ENCODE results near the gene PLXDC2.

PLXDC2 gene

GRCh38 chr10:19967981-19968380 is 151.7 kb downstream of the PLXDC2 start:
- H3K4me1 ChIP-seq (ENCODE audit: insufficient read depth, low read length), result peaks cover 18% of the 10 kb centered on the region

GRCh38 chr10:19968745-19969144 is 152.5 kb downstream of the PLXDC2 start:
- H3K36me3 ChIP-seq (ENCODE audit: insufficient read depth, low read length), result no peaks in the 10 kb centered on the region
- H3K9me3 ChIP-seq (ENCODE audit: control insufficient read depth, insufficient read depth, low read length), result no peaks in the 10 kb centered on the region
- H3K4me1 ChIP-seq (ENCODE audit: insufficient read depth, low read length), result peaks cover 18% of the 10 kb centered on the region
- no peak overlapping the region for H3K9ac ChIP-seq (ENCODE audit: low read depth, low read length)

More at GRCh38 chr10:19967981-19968380, 151.7 kb downstream of the PLXDC2 start:
- Histone ChIP-seq H3K9ac (ENCODE audit: low read depth, low read length) (no peak overlapping the region), H3K36me3 (ENCODE audit: insufficient read depth, low read length) (no peaks in the 10 kb centered on the region), H3K9me3 (ENCODE audit: control insufficient read depth, insufficient read depth, low read length) (no peaks in the 10 kb centered on the region)

- no peak overlapping the region for H3K9ac ChIP-seq (ENCODE audit: low read depth, low read length)
- no peaks in the 10 kb centered on the region for H3K9me3 ChIP-seq (ENCODE audit: control insufficient read depth, insufficient read depth, low read length)
- no peaks in the 10 kb centered on the region for H3K36me3 ChIP-seq (ENCODE audit: insufficient read depth, low read length)
- peaks cover 10% of the 10 kb centered on the region for H3K4me1 ChIP-seq (ENCODE audit: insufficient read depth, low read length)
Observed at GRCh38 chr10:19970256-19970655, 154.0 kb downstream of the PLXDC2 start.

GRCh38 chr10:19970717-19971116 is 154.5 kb downstream of the PLXDC2 start:
- Histone ChIP-seq H3K4me1 (ENCODE audit: insufficient read depth, low read length) (peaks cover 10% of the 10 kb centered on the region), H3K9me3 (ENCODE audit: control insufficient read depth, insufficient read depth, low read length) (no peaks in the 10 kb centered on the region), H3K36me3 (ENCODE audit: insufficient read depth, low read length) (no peaks in the 10 kb centered on the region), H3K9ac (ENCODE audit: low read depth, low read length) (no peak overlapping the region)

GRCh38 chr10:19971343-19972052 is 155.3 kb downstream of the PLXDC2 start:
- Histone ChIP-seq H3K4me1 (ENCODE audit: insufficient read depth, low read length) (peaks cover 8% of the 10 kb centered on the region), H3K36me3 (ENCODE audit: insufficient read depth, low read length) (no peaks in the 10 kb centered on the region)

GRCh38 chr10:19974138-19974537 is 157.9 kb downstream of the PLXDC2 start:
- no peaks in the 10 kb centered on the region; the same call in 1 of the 2 replicates for H3K36me3 ChIP-seq (ENCODE audit: insufficient read depth, low read length)
- H3K9me3 ChIP-seq (ENCODE audit: control insufficient read depth, insufficient read depth, low read length), result no peaks in the 10 kb centered on the region
- H3K4me1 ChIP-seq (ENCODE audit: insufficient read depth, low read length), result no peaks in the 10 kb centered on the region
- H3K9ac ChIP-seq (ENCODE audit: low read depth, low read length), result no peak overlapping the region

More at GRCh38 chr10:19971343-19972052, 155.3 kb downstream of the PLXDC2 start:
- Histone ChIP-seq H3K9ac (ENCODE audit: low read depth, low read length) (no peak overlapping the region), H3K9me3 (ENCODE audit: control insufficient read depth, insufficient read depth, low read length) (no peaks in the 10 kb centered on the region)

GRCh38 chr10:19974554-19974953 is 158.3 kb downstream of the PLXDC2 start:
- no peaks in the 10 kb centered on the region for H3K4me1 ChIP-seq (ENCODE audit: insufficient read depth, low read length)
- no peak overlapping the region for H3K9ac ChIP-seq (ENCODE audit: low read depth, low read length)
- H3K36me3 ChIP-seq (ENCODE audit: insufficient read depth, low read length), result no peaks in the 10 kb centered on the region; the same call in 1 of the 2 replicates
- no peaks in the 10 kb centered on the region for H3K9me3 ChIP-seq (ENCODE audit: control insufficient read depth, insufficient read depth, low read length)

GRCh38 chr10:19977097-19977521 is 160.9 kb downstream of the PLXDC2 start:
- Histone ChIP-seq H3K4me1 (ENCODE audit: insufficient read depth, low read length) (no peaks in the 10 kb centered on the region), H3K9ac (ENCODE audit: low read depth, low read length) (no peak overlapping the region), H3K36me3 (ENCODE audit: insufficient read depth, low read length) (no peaks in the 10 kb centered on the region; the same call in 1 of the 2 replicates), H3K9me3 (ENCODE audit: control insufficient read depth, insufficient read depth, low read length) (no peaks in the 10 kb centered on the region)

- H3K36me3 ChIP-seq (ENCODE audit: insufficient read depth, low read length), result no peaks in the 10 kb centered on the region; the same call in 1 of the 2 replicates
- no peaks in the 10 kb centered on the region for H3K9me3 ChIP-seq (ENCODE audit: control insufficient read depth, insufficient read depth, low read length)
- no peaks in the 10 kb centered on the region for H3K4me1 ChIP-seq (ENCODE audit: insufficient read depth, low read length)
- H3K9ac ChIP-seq (ENCODE audit: low read depth, low read length), result no peak overlapping the region
Observed at GRCh38 chr10:19979628-19980027, 163.4 kb downstream of the PLXDC2 start.

- peaks cover 21% of the 10 kb centered on the region for H3K4me1 ChIP-seq (ENCODE audit: insufficient read depth, low read length)
- no peak overlapping the region for H3K9ac ChIP-seq (ENCODE audit: low read depth, low read length)
- H3K9me3 ChIP-seq (ENCODE audit: control insufficient read depth, insufficient read depth, low read length), result no peaks in the 10 kb centered on the region
- H3K36me3 ChIP-seq (ENCODE audit: insufficient read depth, low read length), result no peaks in the 10 kb centered on the region
Observed at GRCh38 chr10:19983880-19984565, 167.8 kb downstream of the PLXDC2 start.

GRCh38 chr10:19985745-19986144 is 169.5 kb downstream of the PLXDC2 start:
- Histone ChIP-seq H3K4me1 (ENCODE audit: insufficient read depth, low read length) (peaks cover 21% of the 10 kb centered on the region), H3K36me3 (ENCODE audit: insufficient read depth, low read length) (no peaks in the 10 kb centered on the region), H3K9ac (ENCODE audit: low read depth, low read length) (no peak overlapping the region), H3K9me3 (ENCODE audit: control insufficient read depth, insufficient read depth, low read length) (no peaks in the 10 kb centered on the region)

- Histone ChIP-seq H3K9ac (ENCODE audit: low read depth, low read length) (no peak overlapping the region), H3K36me3 (ENCODE audit: insufficient read depth, low read length) (no peaks in the 10 kb centered on the region), H3K9me3 (ENCODE audit: control insufficient read depth, insufficient read depth, low read length) (no peaks in the 10 kb centered on the region), H3K4me1 (ENCODE audit: insufficient read depth, low read length) (peaks cover 21% of the 10 kb centered on the region)
Observed at GRCh38 chr10:19986591-19986990, 170.4 kb downstream of the PLXDC2 start.

- H3K9me3 ChIP-seq (ENCODE audit: control insufficient read depth, insufficient read depth, low read length), result no peaks in the 10 kb centered on the region; the same call in 1 of the 2 replicates
- no peaks in the 10 kb centered on the region for H3K36me3 ChIP-seq (ENCODE audit: insufficient read depth, low read length)
- H3K4me1 ChIP-seq (ENCODE audit: insufficient read depth, low read length), result peaks cover 21% of the 10 kb centered on the region
- no peak overlapping the region for H3K9ac ChIP-seq (ENCODE audit: low read depth, low read length)
Observed at GRCh38 chr10:19987931-19988330, 171.7 kb downstream of the PLXDC2 start.

GRCh38 chr10:19993714-19994315 is 177.6 kb downstream of the PLXDC2 start:
- H3K9ac ChIP-seq (ENCODE audit: low read depth, low read length), result no peak overlapping the region
- peaks cover 7% of the 10 kb centered on the region; the same call in 1 of the 2 replicates for H3K4me1 ChIP-seq (ENCODE audit: insufficient read depth, low read length)
- H3K9me3 ChIP-seq (ENCODE audit: control insufficient read depth, insufficient read depth, low read length), result no peaks in the 10 kb centered on the region; the same call in 1 of the 2 replicates
- H3K36me3 ChIP-seq (ENCODE audit: insufficient read depth, low read length), result no peaks in the 10 kb centered on the region

Measured in ES-I3 (cell line).